ENCODE results near the gene THSD4.

THSD4 gene

GRCh38 chr15:71346464-71346863 is 231.2 kb downstream of the THSD4 start:
- H3K27ac ChIP-seq, result no peak overlapping the region
- no peaks in the 10 kb centered on the region for H3K9me3 ChIP-seq (ENCODE audit: severe bottlenecking)
- no peaks in the 10 kb centered on the region for H3K27me3 ChIP-seq (ENCODE audit: insufficient read depth, low read depth, severe bottlenecking)
- DNase-seq, result no peak
- no peak overlapping the region for H3K4me3 ChIP-seq (ENCODE audit: low read depth, low read length)
- TF ChIP-seq CTCF (IDR thresholded peaks at IDR 0.05; ENCODE audit: low read depth, low read length), result no peak
- no peaks in the 10 kb centered on the region for H3K36me3 ChIP-seq

- no peak for TF ChIP-seq CTCF (IDR thresholded peaks at IDR 0.05; ENCODE audit: low read depth, low read length)
- H3K9me3 ChIP-seq (ENCODE audit: severe bottlenecking), result no peaks in the 10 kb centered on the region
- no peaks in the 10 kb centered on the region for H3K36me3 ChIP-seq
- H3K27me3 ChIP-seq (ENCODE audit: insufficient read depth, low read depth, severe bottlenecking), result no peaks in the 10 kb centered on the region
- no peak for DNase-seq
- no peak overlapping the region for H3K27ac ChIP-seq
- H3K4me3 ChIP-seq (ENCODE audit: low read depth, low read length), result no peak overlapping the region
Observed at GRCh38 chr15:71348597-71348996, 233.3 kb downstream of the THSD4 start.

GRCh38 chr15:71349336-71349735 is 234.1 kb downstream of the THSD4 start:
- Histone ChIP-seq H3K4me3 (ENCODE audit: low read depth, low read length) (no peak overlapping the region), H3K27ac (no peak overlapping the region), H3K9me3 (ENCODE audit: severe bottlenecking) (no peaks in the 10 kb centered on the region), H3K36me3 (no peaks in the 10 kb centered on the region), H3K27me3 (ENCODE audit: insufficient read depth, low read depth, severe bottlenecking) (no peaks in the 10 kb centered on the region)
- no peak for DNase-seq
- TF ChIP-seq CTCF (IDR thresholded peaks at IDR 0.05; ENCODE audit: low read depth, low read length), result no peak

GRCh38 chr15:71349736-71350526 is 234.7 kb downstream of the THSD4 start:
- Histone ChIP-seq H3K27me3 (ENCODE audit: insufficient read depth, low read depth, severe bottlenecking) (no peaks in the 10 kb centered on the region), H3K4me3 (ENCODE audit: low read depth, low read length) (no peak overlapping the region), H3K27ac (no peak overlapping the region), H3K9me3 (ENCODE audit: severe bottlenecking) (no peaks in the 10 kb centered on the region), H3K36me3 (no peaks in the 10 kb centered on the region)
- TF ChIP-seq CTCF (IDR thresholded peaks at IDR 0.05; ENCODE audit: low read depth, low read length), result no peak
- no peak for DNase-seq

DNA sequence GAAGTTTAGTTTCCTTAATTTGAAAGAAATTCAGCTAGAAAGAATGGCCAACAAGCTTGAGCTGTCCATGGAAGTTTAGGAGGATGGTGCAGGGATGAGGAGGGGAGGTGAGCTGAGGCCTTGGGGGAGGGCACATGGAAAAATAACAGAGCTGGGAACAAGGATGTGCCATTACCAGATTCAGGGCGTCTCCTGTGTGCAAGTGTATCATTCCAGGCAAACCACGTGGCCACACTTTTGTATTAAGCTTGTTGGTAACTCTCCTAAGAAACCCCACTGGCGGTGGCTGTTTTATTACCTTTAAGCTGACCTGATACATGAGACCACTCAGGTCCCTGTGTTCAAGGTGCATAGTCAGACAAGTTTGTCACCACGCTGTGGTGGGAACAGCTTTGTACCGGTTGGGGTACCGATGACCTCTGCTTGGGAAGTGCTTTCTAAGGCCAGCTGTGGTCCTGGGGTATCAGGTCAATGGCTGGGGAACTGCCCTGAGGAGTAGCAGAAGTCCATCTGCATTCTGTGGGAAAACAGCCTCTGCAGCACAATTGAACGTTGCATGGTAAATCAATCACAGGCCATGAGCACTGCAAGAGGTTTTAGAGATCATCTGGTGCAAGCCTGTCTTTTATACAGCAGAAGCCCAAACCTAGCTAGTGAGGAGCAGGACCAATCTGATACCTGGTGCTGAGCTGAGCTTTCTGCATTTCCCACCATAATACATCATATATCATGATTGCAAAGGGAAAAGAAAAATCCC is 235.5 kb downstream of the THSD4 start:
- H3K27me3 ChIP-seq (ENCODE audit: insufficient read depth, low read depth, severe bottlenecking), result no peaks in the 10 kb centered on the region
- no peaks in the 10 kb centered on the region for H3K36me3 ChIP-seq
- H3K27ac ChIP-seq, result no peak overlapping the region
- no peak overlapping the region for H3K4me3 ChIP-seq (ENCODE audit: low read depth, low read length)
- H3K9me3 ChIP-seq (ENCODE audit: severe bottlenecking), result no peaks in the 10 kb centered on the region
- DNase-seq, result no peak
- TF ChIP-seq CTCF (IDR thresholded peaks at IDR 0.05; ENCODE audit: low read depth, low read length), result no peak
